HL-60 (cell line): ENCODE results near the gene PRKRA.

ENCODE experiments used
- DNase-seq, 2 experiments: peaks; one replicate each; pipeline ENCODE4 v3.0.0-alpha.2; 2010 to 2020; ENCODE audit warnings: low read depth in 1 of 2, low spot score in 1 of 2
- H3K27ac ChIP-seq: fragments of 250-450 bp; sonication (Bioruptor Pico); replicated peaks from 2 replicates; pipeline ENCODE4 v1.5.1; 2020; ENCODE audit warnings: mild to moderate bottlenecking, moderate library complexity
- H3K27me3 ChIP-seq: fragments of 250-450 bp; sonication (Bioruptor Pico); 2 replicates; pipeline ENCODE4 v1.5.1; 2021; ENCODE audit warnings: mild to moderate bottlenecking, moderate library complexity; ENCODE audit not compliant: insufficient read depth, poor library complexity, severe bottlenecking
- H3K4me3 ChIP-seq: replicated peaks from 2 replicates; pipeline ENCODE4 v1.5.1; 2011; ENCODE audit warnings: mild to moderate bottlenecking, control low read depth, low read length; ENCODE audit not compliant: insufficient read depth
- CTCF ChIP-seq: IDR thresholded peaks from one replicate; pipeline ENCODE4 v1.5.1; 2011; ENCODE audit warnings: low read length, control low read depth, inconsistent platforms; ENCODE audit not compliant: insufficient read depth
- GABPA ChIP-seq: IDR thresholded peaks from 2 replicates; pipeline ENCODE4 v1.6.1; 2012; ENCODE audit warnings: low read depth
- POLR2AphosphoS5 ChIP-seq: IDR thresholded peaks from 2 replicates; pipeline ENCODE4 v1.6.1; 2012; ENCODE audit warnings: low read depth
- REST ChIP-seq: IDR thresholded peaks from 2 replicates; pipeline ENCODE4 v1.6.1; 2012; ENCODE audit warnings: low read depth; ENCODE audit not compliant: insufficient replicate concordance
- SPI1 ChIP-seq: IDR thresholded peaks from 2 replicates; pipeline ENCODE4 v1.6.1; 2012; ENCODE audit warnings: low read depth, mild to moderate bottlenecking, borderline replicate concordance

PRKRA gene

GRCh38 chr2:178479758-178480226 is 28.8 kb upstream of the PRKRA start:
- DNase-seq: no peak
- Histone ChIP-seq H3K4me3 (peak overlapping the region; percentile 71), H3K27ac (peak overlapping the region; percentile 71), H3K27me3 (no peaks in the 10 kb centered on the region)
- TF ChIP-seq CTCF: no peak
- no peak for TF ChIP-seq POLR2AphosphoS5
- TF ChIP-seq REST: no peak
- no peak for TF ChIP-seq SPI1
- TF ChIP-seq GABPA: no peak

GRCh38 chr2:178479275-178479616 is 28.3 kb upstream of the PRKRA start:
- no peaks in the 10 kb centered on the region for H3K27me3 ChIP-seq
- H3K4me3 ChIP-seq: peak overlapping the region; percentile 85; the same call in 1 of the 2 replicates
- no peak for DNase-seq
- no peak overlapping the region; the same call in 1 of the 2 replicates for H3K27ac ChIP-seq
- TF ChIP-seq POLR2AphosphoS5: no peak
- peak; percentile 17; the same call in 1 of the 2 replicates for TF ChIP-seq GABPA

GRCh38 chr2:178478439-178479274 is 27.7 kb upstream of the PRKRA start, which contains the start of gene FKBP7:
TSS of gene FKBP7 (minus strand) at chr2:178478600. CDS start at chr2:178478499, 101 bp downstream.
- DNase-seq: peak; percentile 54 to 86
- peak within 1 kb of the TSS; percentile 80 for H3K27ac ChIP-seq
- H3K4me3 ChIP-seq: peak within 1 kb of the TSS; percentile 85

More at GRCh38 chr2:178478439-178479274, 27.7 kb upstream of the PRKRA start, which contains the start of gene FKBP7:
- H3K27me3 ChIP-seq: no peaks in the 10 kb centered on the region
- TF ChIP-seq REST (no peak), SPI1 (no peak), POLR2AphosphoS5 (peak; percentile 79), CTCF (peak; percentile 74), GABPA (no peak)
